ENCODE measurements around the gene KRT40.

The KRT40 gene

DNA sequence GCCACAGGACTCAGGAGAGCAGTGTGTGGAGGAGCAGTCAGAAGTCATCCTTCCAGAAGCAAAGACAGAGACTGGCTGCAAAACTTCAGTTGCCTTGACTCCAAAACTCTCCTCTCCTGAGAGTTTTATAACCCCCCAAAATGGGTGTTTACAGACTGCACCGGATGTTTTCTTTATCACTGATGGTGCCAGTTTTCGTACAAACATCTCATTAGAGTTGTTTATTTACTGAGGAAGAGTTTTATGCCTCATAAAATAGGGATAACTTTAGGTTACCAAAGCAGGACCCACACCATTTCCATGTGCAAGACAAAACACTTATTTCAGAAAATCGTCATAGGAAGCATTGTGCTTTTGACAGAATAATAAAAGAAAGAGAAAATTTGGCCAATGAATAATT, at the start of gene KRT40:
Gene KRT40, minus strand, starts transcription at position 101 of the 400 bp plus-strand sequence. Its CDS starts 53 bp downstream, at position 48.
- Histone ChIP-seq H3K4me3 (no peak within 1 kb of the TSS), H3K9me3 (no peaks in the 10 kb centered on the region), H3K4me1 (no peaks in the 10 kb centered on the region; the same call in 1 of the 2 replicates), H3K36me3 (replicated peaks) (no peaks in the 10 kb centered on the region), H3K27me3 (ENCODE audit: low read depth) (peaks cover 17% of the 10 kb centered on the region)
- in situ Hi-C loops (cut with MboI; ENCODE audit: low sequenced_read_pairs) = no loop called here
- no peak for DNase-seq (ENCODE audit: low spot score in 2 of 2)

DNA sequence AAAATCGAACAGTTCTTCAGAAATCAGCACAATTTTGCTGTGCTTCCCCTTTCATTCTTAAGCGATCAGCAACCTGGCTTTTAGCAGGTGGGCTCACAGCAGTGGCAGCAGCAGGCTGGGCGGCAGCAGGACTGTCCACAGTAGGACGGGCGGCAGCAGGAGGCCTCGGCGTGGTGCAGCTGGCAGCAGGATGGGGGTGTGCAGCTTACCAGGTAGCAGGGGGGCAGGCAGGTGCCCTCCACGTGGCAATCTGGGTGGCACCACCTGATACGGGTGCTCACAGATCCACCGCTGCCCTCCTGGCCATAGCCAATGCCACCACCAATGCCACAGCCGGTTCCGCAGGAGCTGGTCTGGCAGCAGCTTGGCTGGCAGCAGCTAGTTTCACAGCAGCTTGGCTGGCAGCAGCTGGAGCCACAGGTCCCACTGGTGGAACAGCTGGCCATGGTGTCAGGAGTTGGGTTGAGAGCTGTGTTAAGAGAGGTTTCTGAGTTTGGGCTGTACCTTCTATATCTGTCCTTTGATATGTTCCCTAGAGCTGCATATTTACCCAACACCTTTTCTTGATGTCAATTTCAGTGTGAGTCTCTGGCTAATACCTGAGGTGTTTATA, 45.6 kb upstream of the KRT40 start, which contains the start of gene KRTAP1-4:
Gene KRTAP1-4, minus strand, starts transcription at position 563 of the 613 bp plus-strand sequence. Its CDS starts 117 bp downstream, at position 446.
- no peak within 1 kb of the TSS for H3K4me3 ChIP-seq
- H3K27me3 ChIP-seq (ENCODE audit: low read depth) = peaks cover 13% of the 10 kb centered on the region
- no peaks in the 10 kb centered on the region for H3K9me3 ChIP-seq
- in situ Hi-C loops (cut with MboI; ENCODE audit: low sequenced_read_pairs) = no loop called here
- H3K36me3 ChIP-seq (replicated peaks) = no peaks in the 10 kb centered on the region
- H3K4me1 ChIP-seq = no peaks in the 10 kb centered on the region
- DNase-seq (ENCODE audit: low spot score in 2 of 2) = no peak

DNA sequence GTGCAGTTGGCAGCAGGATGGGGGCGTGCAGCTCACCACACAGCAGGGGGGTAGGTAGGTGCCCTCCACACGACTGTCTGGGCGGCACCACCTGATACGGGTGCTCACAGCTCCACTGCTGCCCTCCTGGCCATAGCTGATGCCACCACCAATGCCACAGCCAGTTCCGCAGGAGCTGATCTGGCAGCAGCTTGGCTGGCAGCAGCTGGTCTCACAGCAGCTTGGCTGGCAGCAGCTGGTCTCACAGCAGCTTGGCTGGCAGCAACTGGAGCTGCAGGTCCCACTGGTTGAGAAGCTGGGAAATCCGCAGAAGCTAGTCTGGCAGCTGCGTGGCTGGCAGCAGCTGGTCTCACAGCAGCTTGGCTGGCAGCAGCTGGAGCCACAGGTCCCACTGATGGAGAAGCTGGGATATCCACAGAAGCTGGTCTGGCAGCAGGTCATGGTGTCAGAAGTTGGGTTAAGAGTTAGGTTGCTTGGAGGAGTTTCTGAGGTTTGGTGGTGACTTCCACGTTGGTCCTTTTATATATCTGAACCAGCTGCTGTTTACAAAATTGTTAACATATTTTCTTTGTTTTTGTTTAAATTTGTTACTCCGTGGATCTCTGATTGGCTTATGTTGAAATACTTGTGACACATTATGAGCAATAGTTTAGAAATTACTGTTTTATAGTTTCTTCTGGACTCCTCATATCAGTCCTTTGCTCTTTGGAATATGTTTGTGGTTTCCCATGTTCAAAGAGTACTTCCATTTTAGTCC, 42.8 kb upstream of the KRT40 start, which contains the start of gene KRTAP1-5:
Gene KRTAP1-5, minus strand, starts transcription at position 494 of the 757 bp plus-strand sequence. Its CDS starts 53 bp downstream, at position 441.
- Histone ChIP-seq H3K4me1 (no peaks in the 10 kb centered on the region), H3K9me3 (no peaks in the 10 kb centered on the region), H3K27me3 (ENCODE audit: low read depth) (peaks cover 11% of the 10 kb centered on the region), H3K4me3 (no peak within 1 kb of the TSS), H3K36me3 (replicated peaks) (no peaks in the 10 kb centered on the region)
- no peak for DNase-seq (ENCODE audit: low spot score in 2 of 2)
- in situ Hi-C loops (cut with MboI; ENCODE audit: low sequenced_read_pairs) = no loop called here

DNA sequence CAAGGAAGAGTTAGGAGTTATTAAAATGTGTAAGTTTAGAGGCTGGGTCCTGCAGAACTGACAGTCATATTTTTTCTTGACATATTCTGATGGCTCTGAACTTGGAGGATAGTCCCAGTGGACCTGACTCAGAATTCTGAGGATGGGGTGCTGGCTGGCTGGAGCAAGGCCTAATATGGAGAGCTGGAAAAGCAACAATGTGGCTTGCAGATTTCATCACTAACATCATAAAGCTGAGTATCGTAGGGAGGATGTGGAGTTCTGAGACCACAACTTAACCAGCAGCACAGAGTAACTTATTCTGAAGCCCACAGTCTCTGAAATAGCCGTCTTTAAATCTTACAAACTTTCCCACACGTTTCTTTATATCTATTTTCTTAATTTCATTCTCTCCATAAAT, 40.6 kb upstream of the KRT40 start:
- no peaks in the 10 kb centered on the region for H3K36me3 ChIP-seq (replicated peaks)
- no peaks in the 10 kb centered on the region for H3K9me3 ChIP-seq
- peaks cover 4% of the 10 kb centered on the region; the same call in 1 of the 2 replicates for H3K27me3 ChIP-seq (ENCODE audit: low read depth)
- in situ Hi-C loops (cut with MboI; ENCODE audit: low sequenced_read_pairs) = no loop called here
- no peaks in the 10 kb centered on the region for H3K4me1 ChIP-seq
- H3K4me3 ChIP-seq = no peak overlapping the region
- DNase-seq (ENCODE audit: low spot score in 2 of 2) = no peak

DNA sequence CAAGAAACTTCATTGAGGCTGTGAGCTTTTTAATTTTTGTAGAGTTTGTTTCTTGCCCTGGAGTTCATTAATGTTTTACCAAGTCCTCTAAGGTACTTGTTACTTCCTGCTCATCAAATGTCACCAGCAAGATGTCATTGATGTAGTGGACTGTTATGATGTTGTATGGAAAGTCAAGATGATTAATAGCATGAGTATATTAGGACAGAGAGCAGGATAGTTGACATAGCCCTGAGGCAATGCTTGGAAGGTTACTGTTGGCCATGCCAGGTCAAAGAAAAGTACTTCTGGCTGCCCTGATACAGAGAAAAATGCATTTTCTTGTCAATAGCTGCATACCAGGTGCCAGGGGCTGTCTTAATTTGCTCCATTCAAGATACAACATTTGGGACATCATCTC, 36.2 kb upstream of the KRT40 start:
- in situ Hi-C loops (cut with MboI; ENCODE audit: low sequenced_read_pairs) = no loop called here
- no peaks in the 10 kb centered on the region for H3K36me3 ChIP-seq (replicated peaks)
- DNase-seq (ENCODE audit: low spot score in 2 of 2) = no peak
- no peaks in the 10 kb centered on the region; the same call in 1 of the 2 replicates for H3K27me3 ChIP-seq (ENCODE audit: low read depth)
- no peaks in the 10 kb centered on the region for H3K9me3 ChIP-seq
- H3K4me3 ChIP-seq = no peak overlapping the region
- H3K4me1 ChIP-seq = no peaks in the 10 kb centered on the region; the same call in 1 of the 2 replicates

DNA sequence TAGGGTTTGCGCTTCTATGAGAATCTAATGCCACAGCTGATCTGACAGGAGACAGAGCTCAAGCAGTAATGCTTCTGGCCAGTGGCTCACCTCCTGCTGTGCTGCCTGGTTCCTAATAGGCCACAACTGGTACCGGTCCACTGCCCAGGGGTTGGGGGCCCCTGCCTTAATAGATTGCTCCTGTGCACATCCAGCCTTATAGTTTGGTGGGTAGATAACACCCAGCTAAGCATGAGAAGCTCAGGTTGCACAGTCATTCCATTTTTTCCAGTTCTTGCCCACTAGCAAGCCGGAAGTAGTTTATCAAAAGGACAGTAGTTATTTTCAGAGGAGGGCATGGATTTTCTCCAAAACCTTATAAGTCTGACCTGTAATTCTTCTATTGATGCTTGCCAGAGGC, 35.3 kb upstream of the KRT40 start:
- Histone ChIP-seq H3K27me3 (ENCODE audit: low read depth) (peaks cover 4% of the 10 kb centered on the region; the same call in 1 of the 2 replicates), H3K4me3 (no peak overlapping the region), H3K4me1 (no peaks in the 10 kb centered on the region; the same call in 1 of the 2 replicates), H3K9me3 (no peaks in the 10 kb centered on the region), H3K36me3 (replicated peaks) (no peaks in the 10 kb centered on the region)
- no peak for DNase-seq (ENCODE audit: low spot score in 2 of 2)
- in situ Hi-C loops (cut with MboI; ENCODE audit: low sequenced_read_pairs) = no loop called here

DNA sequence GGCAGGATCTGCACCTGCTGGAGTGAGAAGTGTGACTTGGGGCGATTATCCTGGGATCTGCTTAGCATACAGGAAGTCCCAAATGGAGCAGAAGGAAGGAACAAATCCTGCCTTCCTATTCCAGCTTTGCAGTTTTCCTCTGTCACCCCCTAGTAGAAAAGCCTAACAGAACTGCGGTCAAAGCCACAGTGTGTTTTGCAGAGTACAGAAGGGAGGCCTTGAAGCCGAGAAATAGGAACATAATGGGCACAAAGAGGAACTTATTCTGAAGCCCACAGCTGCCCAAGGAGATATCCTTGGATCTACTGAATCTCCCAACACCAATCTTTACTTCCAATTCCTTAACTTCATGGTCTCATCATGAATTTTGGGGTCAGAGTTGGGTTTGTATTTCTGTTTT, 34.4 kb upstream of the KRT40 start:
- Histone ChIP-seq H3K36me3 (replicated peaks) (no peaks in the 10 kb centered on the region), H3K9me3 (no peaks in the 10 kb centered on the region), H3K4me3 (no peak overlapping the region), H3K4me1 (no peaks in the 10 kb centered on the region; the same call in 1 of the 2 replicates), H3K27me3 (ENCODE audit: low read depth) (peaks cover 4% of the 10 kb centered on the region; the same call in 1 of the 2 replicates)
- in situ Hi-C loops (cut with MboI; ENCODE audit: low sequenced_read_pairs) = no loop called here
- DNase-seq (ENCODE audit: low spot score in 2 of 2) = no peak

DNA sequence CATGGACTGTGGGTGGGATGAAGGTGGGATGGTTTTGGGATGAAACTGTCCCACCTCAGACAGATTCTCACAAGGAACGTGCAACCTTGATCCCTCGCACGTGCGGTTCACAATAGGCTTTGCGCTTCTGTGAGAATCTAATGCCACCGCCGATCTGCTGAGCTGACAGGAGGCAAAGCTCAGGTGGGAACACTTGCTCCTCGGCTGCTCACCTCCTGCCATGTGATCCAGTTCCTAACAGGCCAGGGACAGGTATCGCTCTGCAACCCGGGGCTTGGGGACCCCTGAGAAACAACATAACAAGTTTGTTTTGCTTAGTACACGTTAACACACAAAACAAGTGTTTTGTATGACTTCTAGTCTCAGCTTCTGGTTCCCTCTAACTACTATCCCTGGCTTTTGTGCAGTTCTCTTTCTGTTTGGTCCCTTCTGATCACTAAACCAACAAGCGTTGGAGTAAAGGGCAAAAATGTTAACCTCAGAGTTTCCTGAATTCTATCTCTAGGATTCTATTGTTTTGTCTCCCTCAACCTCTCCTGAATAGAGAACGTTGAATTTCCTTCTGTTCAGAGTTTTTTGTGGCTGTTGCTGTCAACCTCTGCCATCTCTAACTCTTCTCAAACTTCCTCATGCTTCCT, 32.6 kb upstream of the KRT40 start:
- no peak overlapping the region for H3K4me3 ChIP-seq
- H3K4me1 ChIP-seq = no peaks in the 10 kb centered on the region; the same call in 1 of the 2 replicates
- DNase-seq (ENCODE audit: low spot score in 2 of 2) = no peak
- peaks cover 4% of the 10 kb centered on the region; the same call in 1 of the 2 replicates for H3K27me3 ChIP-seq (ENCODE audit: low read depth)
- H3K9me3 ChIP-seq = no peaks in the 10 kb centered on the region
- no peaks in the 10 kb centered on the region for H3K36me3 ChIP-seq (replicated peaks)
- in situ Hi-C loops (cut with MboI; ENCODE audit: low sequenced_read_pairs) = no loop called here

DNA sequence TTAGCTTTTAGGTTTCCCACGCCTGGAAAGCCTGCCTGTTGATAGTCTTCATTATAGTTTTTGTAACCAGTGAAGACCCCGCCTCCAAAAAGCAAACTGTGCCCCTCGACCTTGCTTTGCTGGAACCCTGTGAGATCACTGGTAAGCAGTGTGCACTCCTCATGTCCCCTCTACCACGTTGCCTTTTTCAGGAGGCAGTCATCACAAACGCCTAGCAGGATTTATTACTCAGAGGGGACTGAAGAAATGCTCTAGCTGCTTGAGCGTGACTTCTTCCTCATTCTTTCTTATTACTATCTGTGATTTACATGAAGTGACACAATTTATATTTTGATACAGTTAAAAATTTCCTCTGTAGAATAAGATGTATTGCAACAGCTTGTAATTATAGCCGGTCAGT, 31.3 kb upstream of the KRT40 start:
- H3K27me3 ChIP-seq (ENCODE audit: low read depth) = peaks cover 4% of the 10 kb centered on the region; the same call in 1 of the 2 replicates
- H3K36me3 ChIP-seq (replicated peaks) = no peaks in the 10 kb centered on the region
- in situ Hi-C loops (cut with MboI; ENCODE audit: low sequenced_read_pairs) = no loop called here
- DNase-seq (ENCODE audit: low spot score in 2 of 2) = no peak
- no peaks in the 10 kb centered on the region for H3K9me3 ChIP-seq
- no peak overlapping the region for H3K4me3 ChIP-seq
- no peaks in the 10 kb centered on the region; the same call in 1 of the 2 replicates for H3K4me1 ChIP-seq

DNA sequence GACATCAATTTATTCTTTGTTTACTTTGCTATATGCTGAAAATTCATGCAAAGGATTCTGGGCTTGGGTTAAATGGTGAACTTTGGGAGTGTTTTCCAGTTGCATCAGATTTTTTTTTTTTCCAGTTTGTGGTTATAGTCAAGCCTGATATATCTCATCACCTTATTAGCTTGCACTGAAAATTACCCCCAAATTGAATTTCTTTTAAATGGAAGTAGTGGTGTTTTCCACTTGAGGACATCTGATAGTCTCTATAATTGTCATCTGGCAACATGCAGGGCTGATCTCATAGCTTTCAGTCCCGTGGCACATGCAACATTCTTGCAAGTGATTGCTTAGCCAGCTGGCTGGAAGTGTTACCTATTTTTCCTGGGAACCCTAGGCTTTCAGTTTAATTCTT, 29.5 kb upstream of the KRT40 start:
- in situ Hi-C loops (cut with MboI; ENCODE audit: low sequenced_read_pairs) = no loop called here
- H3K36me3 ChIP-seq (replicated peaks) = no peaks in the 10 kb centered on the region
- no peaks in the 10 kb centered on the region for H3K9me3 ChIP-seq
- H3K4me3 ChIP-seq = no peak overlapping the region
- DNase-seq (ENCODE audit: low spot score in 2 of 2) = no peak
- peaks cover 12% of the 10 kb centered on the region for H3K4me1 ChIP-seq
- peaks cover 7% of the 10 kb centered on the region; the same call in 1 of the 2 replicates for H3K27me3 ChIP-seq (ENCODE audit: low read depth)

DNA sequence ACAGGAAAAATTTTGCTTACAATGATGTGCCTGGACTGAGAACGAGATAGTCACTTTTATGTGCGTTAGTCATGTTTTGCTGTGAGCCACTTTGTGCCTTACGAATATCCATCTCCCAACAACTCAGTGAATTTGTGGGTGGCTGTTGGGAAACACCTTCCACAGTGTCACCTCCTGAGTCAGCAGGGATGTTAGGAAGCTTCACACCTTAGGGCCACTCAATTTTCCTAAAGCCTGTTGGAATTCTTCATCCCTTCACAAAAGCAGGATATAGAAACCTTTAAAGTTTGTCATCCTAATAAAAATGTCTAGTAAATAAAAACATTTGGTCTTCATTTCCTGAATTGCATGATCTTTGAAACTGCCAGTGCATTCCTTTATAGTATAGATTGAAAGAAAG, 29.1 kb upstream of the KRT40 start:
- Histone ChIP-seq H3K27me3 (ENCODE audit: low read depth) (peaks cover 7% of the 10 kb centered on the region; the same call in 1 of the 2 replicates), H3K36me3 (replicated peaks) (no peaks in the 10 kb centered on the region), H3K4me3 (no peak overlapping the region), H3K9me3 (no peaks in the 10 kb centered on the region), H3K4me1 (peaks cover 12% of the 10 kb centered on the region)
- DNase-seq (ENCODE audit: low spot score in 2 of 2) = no peak
- in situ Hi-C loops (cut with MboI; ENCODE audit: low sequenced_read_pairs) = no loop called here

DNA sequence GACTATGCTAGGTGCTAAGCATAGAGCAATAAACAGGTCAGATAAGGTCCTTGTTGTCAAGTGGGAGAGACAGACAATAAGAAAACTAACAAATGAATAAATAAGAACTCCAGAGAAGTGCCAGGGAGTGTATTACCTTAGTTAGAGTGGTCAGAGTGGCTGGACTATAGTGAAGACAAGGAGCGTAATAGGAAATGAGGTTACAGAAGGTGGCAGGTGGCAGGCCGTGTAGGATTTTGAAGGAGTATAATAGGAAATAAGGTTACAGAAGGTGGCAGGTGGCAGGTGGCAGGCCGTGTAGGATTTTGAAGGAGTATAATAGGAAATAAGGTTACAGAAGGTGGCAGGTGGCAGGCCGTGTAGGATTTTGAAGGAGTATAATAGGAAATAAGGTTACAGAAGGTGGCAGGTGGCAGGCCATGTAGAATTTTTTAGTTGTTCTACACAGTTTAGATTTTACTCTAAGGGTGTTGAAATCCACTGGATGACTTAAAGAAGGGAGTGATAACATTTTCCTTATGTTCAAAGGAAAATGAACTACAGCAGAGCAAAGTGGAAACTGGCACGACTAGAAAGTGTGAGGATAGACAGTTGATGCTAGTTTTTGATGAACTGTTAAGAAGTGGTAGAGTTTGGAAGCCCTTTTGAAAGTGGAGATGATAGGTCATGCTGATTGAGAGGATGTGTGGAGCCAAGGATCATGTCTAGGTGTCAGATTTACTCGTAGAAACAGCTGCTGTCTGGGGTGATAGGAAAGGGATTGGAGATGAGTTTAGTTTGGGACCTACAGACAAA, 28.4 kb upstream of the KRT40 start:
- no peak for DNase-seq (ENCODE audit: low spot score in 2 of 2)
- Histone ChIP-seq H3K36me3 (replicated peaks) (no peaks in the 10 kb centered on the region), H3K9me3 (no peaks in the 10 kb centered on the region), H3K27me3 (ENCODE audit: low read depth) (peaks cover 7% of the 10 kb centered on the region; the same call in 1 of the 2 replicates), H3K4me3 (no peak overlapping the region), H3K4me1 (peaks cover 12% of the 10 kb centered on the region)
- in situ Hi-C loops (cut with MboI; ENCODE audit: low sequenced_read_pairs) = no loop called here

DNA sequence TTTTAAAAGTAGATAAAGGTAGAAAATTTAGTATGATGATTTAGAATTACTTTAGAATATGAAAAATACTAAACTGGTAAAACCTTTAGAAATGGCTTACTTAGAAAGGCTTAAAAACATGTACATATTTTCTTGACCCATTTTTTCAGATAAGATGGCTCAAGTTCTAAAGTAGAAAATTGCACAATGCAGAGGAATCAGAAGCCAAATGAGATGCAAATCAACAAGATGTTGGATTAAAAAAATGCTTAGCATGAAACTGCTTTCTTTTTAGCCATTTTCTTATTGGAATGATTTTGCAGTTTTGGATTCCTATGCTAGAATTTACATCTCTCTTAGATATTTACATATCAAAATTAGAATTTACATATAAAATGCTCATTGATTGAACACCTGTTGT, 26.3 kb upstream of the KRT40 start:
- DNase-seq (ENCODE audit: low spot score in 2 of 2) = no peak
- in situ Hi-C loops (cut with MboI; ENCODE audit: low sequenced_read_pairs) = no loop called here
- Histone ChIP-seq H3K36me3 (replicated peaks) (no peaks in the 10 kb centered on the region), H3K9me3 (no peaks in the 10 kb centered on the region), H3K4me1 (peaks cover 12% of the 10 kb centered on the region), H3K4me3 (no peak overlapping the region), H3K27me3 (ENCODE audit: low read depth) (peaks cover 7% of the 10 kb centered on the region; the same call in 1 of the 2 replicates)

Measured in HAP-1 (cell line).